Bone marrow (tissue), 2 donors: ENCODE data around the gene DNER.

Source experiments
- DNase-seq, 2 donors: peaks; one replicate each; lab custom pipeline; 2025; lab: John Stamatoyannopoulos, UW

The DNER gene

DNA sequence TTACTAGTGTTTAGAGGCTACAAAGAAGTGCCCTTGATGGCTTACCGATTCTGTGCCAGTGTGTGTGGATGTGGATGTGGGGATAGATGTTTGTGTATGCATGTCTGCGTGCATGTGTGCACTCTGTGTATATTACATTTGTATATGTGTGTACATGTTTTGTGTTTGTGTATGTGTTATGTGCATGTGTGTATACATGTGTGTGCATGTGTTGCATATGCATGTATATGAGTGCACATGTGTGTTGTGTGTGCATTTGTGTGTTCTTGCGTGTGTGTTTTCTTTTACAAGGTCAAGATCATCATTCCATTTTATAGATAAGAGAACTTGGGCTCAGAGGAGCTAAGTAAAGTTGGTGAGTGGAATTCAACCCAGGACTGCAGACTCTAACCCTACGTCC is 226.1 kb downstream of the DNER start:
- DNase-seq: no peak

GRCh38 chr2:229486673-229487072 is 227.7 kb downstream of the DNER start:
- DNase-seq: no peak

DNA sequence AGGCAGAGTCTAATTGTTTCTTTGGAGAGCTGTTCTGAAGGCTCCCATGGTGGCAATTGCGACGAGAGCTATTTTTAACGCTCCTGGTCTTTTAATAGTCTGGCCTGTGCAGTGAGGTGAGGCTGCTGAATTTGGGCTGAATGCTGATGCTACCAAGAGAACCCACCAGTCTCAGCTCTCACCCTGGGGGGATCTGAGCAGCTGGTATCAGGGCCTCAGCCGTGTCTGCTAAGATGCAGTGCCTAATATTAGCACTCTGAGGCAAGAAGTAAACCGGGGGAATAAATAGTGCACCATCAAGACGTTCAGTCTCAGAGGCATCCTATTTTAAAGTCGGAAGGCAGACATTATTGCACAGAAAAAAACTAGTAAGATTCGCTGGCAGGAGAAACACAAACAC is 228.5 kb downstream of the DNER start:
- no peak for DNase-seq

DNA sequence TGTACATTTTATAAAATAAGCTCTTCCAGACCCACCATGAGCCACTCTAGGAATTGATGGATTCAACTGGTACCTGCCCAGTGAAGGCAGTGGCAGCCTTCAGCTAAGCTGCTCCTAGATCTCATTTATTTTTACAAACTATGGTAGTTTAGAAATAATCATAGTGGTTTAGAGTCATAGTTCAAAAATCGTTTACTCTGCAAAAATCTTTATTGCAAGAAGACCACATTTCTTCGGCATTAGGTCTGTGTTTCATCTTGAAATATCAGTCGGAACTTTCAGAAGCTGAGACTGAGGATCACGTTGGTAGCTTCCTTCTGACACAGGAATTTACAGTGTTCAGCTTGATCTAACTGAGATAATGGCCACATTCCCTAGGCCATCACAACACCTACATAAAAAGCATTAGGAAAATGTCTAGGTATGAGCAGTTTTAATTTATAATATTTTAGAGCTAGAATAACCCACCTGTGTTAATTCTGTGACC is 237.0 kb downstream of the DNER start:
- DNase-seq: no peak

DNA sequence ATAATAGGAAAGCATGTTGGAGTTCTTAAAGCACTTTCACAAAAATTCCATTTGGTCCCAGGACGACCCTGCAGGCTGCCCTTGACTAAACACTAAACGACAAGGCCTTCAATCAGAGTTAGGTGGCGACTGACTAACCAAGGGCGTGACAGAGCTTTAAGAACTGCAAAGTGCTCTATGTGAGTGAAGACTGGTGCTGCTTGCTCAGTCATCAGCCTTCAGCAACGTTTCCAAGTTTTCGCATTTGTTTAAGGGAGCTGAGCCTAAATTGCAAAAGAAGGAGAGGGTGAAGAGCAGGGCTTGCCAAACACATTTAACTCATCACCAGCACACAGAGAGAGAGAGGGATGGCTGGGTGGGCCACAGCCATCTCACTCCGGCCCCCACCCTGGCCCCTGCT is 238.6 kb downstream of the DNER start:
- no peak for DNase-seq

- no peak for DNase-seq
These were observed 240.2 kb downstream of the DNER start for GRCh38 chr2:229474125-229474524.

GRCh38 chr2:229470781-229471180 is 243.6 kb downstream of the DNER start:
- no peak for DNase-seq

DNA sequence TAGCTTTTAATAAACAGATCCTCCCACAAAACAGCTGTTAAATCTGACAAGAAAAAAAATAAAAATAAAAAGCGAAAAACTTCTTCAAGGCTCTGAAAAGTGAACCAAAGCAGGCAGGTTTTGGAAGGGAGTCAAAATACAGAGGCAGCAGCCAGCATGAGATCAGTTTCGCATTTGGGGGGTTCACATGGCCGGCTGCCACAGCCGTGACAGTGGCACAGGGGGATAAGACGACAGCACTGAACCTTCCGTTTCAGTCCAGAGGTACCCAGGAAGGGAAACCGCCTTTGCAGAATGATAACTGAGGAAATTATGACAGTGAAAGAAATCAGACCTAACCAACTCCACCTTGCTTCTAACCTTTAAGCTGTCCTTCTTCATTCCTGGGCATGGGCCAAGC is 246.6 kb downstream of the DNER start:
- no peak for DNase-seq

GRCh38 chr2:229463841-229464346 is 250.5 kb downstream of the DNER start:
- DNase-seq: no peak

GRCh38 chr2:229462112-229462511 is 252.2 kb downstream of the DNER start:
- no peak for DNase-seq

DNA sequence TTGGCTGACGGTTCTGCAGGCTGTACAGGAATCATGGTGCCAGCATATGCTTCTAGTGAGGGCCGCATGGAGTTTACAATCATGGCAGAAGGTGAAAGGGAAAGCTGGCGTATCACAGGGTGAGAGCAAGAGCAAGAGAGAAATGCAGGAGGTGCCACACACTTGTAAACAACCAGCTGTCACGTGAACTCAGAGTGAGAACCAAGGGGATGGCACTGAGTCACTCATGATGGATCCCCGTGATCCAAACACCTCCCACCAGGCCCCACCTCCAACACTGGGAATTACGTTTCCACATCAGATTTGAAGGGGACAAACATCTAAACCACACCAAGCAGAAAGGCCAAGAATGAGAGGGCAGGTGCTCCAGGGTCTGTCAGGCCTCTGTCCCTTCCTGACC is 258.3 kb downstream of the DNER start:
- no peak for DNase-seq

DNA sequence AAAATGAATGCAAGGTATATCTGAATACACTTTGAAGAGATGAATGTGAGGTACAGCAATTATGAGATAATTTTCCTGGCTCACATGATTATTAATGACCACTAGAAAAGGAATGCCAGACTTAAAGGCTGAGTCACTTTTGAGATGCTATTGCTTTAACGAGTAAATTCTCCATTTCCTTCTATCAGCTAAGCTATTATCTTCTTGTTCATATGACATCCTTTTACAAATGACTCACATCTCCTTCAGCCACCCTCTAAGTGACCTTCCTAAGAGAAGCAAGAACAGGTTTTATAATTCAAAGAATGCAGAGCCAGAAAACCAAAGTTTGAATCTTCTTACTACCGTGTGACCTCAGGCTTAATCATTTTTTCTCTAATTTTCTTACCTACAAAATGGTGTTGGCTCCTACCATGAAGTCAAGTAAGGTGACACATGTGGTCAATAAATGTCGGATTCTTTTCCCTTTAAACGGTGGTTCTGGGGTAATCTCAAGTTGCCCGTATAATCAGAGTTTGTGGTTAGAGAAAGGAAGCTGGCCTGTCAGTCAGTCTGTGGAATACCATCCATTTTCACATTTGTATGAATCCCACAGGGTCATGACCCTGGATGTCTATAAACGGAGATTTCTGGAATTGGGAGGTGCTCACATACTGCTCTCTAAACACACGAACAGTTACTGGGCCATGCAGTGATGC is 259.3 kb downstream of the DNER start:
- no peak for DNase-seq

DNA sequence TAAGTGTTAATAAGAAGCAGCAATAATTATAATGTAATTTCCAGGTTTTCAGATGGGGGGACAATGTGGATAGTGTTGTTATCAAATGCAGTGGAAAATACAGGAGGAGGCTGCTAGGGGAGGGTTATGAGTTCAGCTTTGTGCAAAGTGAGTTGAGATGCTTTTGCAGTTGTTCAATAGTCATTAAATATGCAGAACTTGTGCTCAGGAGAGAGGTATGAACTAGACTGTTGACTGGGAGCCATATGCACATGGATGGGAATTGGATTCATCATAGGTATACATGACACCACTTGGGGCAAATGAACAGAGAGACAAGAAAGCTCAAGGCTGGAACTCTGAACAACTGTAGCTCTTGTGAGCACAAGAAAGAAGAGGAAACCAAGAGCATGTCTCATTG is 261.1 kb downstream of the DNER start:
- no peak for DNase-seq

GRCh38 chr2:229451852-229452251 is 262.5 kb downstream of the DNER start:
- DNase-seq: no peak

- no peak for DNase-seq
These were observed 267.1 kb downstream of the DNER start for GRCh38 chr2:229447227-229447626.

DNA sequence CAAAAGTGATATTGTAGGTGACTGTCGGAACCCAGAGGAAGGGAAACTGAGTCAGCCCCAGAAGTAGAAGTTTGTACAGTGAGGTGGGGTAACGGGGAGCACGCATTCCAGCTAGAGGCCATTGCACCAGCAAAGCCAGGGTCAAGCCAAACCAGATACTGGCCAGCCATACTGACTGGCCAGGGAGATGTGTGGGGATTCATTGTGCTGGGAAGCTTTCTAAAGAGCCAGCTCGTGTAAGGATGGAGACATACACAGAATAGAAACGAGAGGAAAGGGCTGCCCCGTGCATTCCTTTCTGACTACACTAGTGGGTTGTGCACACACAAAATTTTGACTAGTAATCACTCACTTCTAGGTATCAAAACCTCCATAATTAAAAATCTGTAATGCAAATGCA is 268.0 kb downstream of the DNER start:
- DNase-seq: no peak

GRCh38 chr2:229445501-229446211 is 268.7 kb downstream of the DNER start:
- no peak for DNase-seq

- no peak for DNase-seq
These were observed 269.3 kb downstream of the DNER start for GRCh38 chr2:229445019-229445418.

DNA sequence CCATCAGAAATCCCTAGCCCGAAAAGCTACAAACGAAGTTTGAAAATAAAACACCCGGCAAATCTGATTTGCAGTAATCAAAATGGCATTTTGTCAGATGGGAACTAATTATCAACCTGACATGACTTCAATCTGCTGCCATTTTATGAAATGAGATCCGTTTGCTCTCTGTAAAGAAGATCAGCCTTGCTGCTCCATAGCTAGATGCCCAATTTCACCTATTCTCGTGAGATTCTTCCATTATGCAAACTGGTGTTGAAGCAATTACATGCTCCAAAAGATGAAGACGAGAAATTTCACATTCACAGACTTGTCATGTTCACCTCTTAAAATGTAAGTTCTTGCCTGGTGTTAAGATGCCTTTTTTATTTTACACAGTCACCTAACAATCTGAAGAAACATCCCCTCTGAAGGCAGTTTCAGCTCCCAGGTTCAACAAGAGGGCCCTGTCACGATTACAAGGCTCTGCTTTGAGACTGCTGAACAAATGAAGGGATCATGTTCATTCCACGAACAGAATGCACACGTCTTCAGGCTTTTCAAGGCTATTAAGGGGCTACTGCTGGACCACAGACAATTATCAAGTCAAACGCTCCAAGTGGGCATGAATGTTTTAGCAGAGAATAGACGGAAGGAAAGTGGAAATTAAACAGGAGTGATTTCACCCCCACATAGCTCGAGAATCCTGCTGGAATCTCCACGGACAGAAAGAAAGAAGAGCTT is 270.6 kb downstream of the DNER start:
- no peak for DNase-seq

DNA sequence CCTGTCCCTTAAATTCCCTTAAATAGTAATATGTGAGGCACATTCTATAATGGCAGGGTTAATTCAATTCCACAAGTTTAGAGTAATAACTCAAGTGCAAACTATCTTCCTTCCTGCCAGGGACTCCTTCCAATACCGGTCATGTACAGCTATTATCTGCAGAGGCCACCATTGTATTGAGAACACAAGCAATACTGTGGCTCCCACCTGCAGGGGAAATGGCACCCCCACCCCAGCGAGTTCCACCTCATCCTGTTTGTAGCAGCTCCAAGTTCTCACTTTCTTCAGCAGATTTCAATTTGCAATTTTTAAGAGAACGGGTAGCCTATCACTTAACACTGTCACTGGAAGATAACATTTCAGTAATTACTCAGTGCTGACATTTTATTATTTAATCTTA is 271.2 kb downstream of the DNER start:
- DNase-seq: no peak

- no peak for DNase-seq
These were observed 275.8 kb downstream of the DNER start for GRCh38 chr2:229438430-229439159.

GRCh38 chr2:229437467-229437866 is 276.9 kb downstream of the DNER start:
- DNase-seq: no peak
